KOPT-K1 (cell line): ENCODE data around the gene CHD6.

Source experiments
- H3K27ac ChIP-seq: fragments of 200-600 bp; sonication (generic); 2 replicates; pipeline ENCODE4 v1.5.1; 2016; ENCODE audit warnings: antibody characterized with exemption, mild to moderate bottlenecking, low read depth, low read length; ENCODE audit not compliant: poor library complexity, severe bottlenecking
- H3K36me3 ChIP-seq: fragments of 200-600 bp; sonication (generic); 2 replicates; pipeline ENCODE4 v1.5.1; 2017; ENCODE audit warnings: antibody characterized with exemption, mild to moderate bottlenecking, low read length, moderate library complexity; ENCODE audit not compliant: insufficient read depth
- H3K9me3 ChIP-seq: fragments of 200-600 bp; sonication (generic); 2 replicates; pipeline ENCODE4 v1.5.1; 2017; ENCODE audit warnings: antibody characterized with exemption, low read length, mild to moderate bottlenecking; ENCODE audit not compliant: insufficient read depth, poor library complexity, severe bottlenecking

CHD6 gene

DNA sequence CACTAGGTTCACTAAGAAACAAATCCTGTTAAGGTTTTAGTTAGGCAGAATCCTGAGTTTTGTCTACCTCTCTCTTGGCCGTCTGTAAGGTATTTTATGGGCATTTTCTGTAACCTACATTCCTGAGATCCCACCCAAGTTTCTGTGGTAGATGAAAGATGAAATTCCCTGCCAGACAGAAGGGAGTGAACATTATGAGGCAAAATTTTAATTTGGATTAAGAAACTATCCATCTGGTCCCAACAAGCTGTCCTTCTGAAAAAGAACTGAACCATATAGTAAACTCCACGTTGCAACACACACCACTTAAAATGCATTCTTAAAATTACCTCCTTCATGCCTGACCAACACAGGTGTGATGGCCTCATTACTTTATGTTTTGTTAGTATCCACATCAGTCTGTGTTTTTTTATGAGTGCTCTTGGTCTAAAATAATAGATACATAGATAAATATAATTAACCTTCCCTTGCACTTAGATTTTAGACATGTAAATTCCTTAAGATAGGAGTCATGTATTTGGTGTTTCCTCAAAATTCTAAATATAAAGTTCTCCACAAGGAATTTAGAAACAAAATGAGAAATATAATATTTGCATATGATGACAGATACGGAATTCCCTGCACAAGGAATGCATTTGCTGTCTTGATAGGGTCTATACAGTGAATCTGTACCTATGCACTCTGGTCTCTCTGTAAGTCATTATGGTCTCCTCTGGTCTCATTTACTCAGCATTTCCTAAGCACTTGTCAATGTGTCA, 86.5 kb downstream of the CHD6 start:
- Histone ChIP-seq H3K27ac (no peak overlapping the region), H3K9me3 (no peaks in the 10 kb centered on the region), H3K36me3 (peaks cover 46% of the 10 kb centered on the region)

DNA sequence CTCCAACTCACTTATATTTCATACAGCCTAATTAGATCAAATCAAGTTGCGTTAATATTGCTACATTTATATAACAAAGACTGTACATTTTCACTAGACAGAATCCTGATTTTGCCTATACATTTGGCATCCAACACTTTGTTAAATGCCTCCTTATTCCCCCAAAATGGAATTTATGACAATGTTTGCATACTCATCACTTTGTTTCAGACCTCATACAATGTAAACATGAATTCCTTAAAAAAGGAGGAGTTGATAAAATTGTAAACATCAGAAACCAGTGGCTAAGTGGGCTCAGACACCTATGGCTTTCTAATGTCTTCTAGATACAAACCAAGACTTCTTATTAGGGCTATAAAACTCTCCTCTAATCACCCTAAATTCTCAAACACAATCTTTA, 87.3 kb downstream of the CHD6 start:
- H3K27ac ChIP-seq, result no peak overlapping the region
- H3K9me3 ChIP-seq, result no peaks in the 10 kb centered on the region
- H3K36me3 ChIP-seq, result peaks cover 46% of the 10 kb centered on the region

DNA sequence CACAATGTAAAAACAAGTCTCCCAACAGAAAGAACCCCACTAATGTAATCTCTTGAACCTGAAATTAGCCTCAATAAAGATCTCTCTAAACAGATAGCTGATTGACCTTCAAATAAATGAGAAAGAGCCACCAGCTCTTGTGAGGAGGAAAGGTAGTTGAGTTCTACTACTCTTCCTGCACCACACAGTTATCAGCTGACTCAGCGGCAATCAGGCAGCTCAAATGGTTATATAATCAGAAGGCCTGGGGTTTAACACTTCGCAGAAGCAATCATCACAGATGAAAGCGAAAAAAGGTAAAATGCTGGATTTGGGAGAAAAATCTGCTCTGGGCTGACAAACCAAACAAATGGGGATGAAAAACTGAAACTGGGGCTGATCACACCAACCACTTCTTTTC, 91.8 kb downstream of the CHD6 start:
- Histone ChIP-seq H3K9me3 (no peaks in the 10 kb centered on the region), H3K36me3 (peaks cover 29% of the 10 kb centered on the region), H3K27ac (no peak overlapping the region)

DNA sequence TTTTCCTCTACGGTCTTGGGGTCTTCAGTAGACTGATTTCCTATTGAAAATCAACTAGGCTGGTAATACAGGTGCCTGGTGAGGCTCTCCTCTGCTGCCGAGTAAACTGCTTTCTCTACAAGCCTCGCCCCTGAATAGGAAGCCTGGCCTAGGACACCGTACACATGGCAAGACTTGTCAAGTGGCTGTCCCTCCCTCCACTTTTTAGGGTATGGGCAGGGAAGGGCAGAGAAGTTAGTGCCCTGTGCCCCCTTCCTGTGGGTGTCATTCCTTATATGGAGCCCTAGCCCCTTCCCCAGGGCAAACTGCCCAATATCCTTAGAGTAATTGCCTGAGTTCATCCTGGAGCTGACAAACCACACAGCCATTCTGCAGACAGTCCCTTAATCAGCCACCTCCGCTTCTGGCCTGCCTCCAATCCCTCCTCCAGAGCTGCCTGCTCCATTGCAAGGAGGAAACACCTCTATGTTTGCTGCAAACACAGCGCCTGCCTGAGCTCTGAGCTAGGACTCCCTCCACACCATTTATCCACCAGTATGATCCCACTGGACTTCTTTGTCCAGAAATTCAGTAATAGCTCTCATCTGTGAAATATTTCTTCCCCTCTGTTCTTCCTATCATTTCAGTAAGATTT, 93.1 kb downstream of the CHD6 start:
- Histone ChIP-seq H3K36me3 (peaks cover 22% of the 10 kb centered on the region), H3K9me3 (no peaks in the 10 kb centered on the region), H3K27ac (no peak overlapping the region)

DNA sequence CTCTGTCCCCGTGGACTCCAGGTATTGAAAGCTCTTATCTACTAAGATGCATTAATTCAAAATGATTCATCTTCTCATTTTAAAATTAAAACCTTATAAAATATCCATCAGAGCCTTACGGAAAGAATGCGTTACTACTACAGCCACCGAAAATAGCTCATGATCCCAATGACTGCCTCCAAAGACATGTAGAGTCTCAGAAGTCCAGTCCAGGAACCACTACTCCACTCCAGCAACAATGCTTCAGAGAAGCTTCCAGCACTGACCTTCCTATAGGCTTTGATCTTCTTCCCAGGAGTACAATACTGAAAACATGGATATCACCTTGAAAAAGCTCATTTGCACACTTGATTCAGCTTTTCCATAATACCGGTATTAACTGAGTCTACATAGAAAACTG, 94.3 kb downstream of the CHD6 start:
- Histone ChIP-seq H3K9me3 (no peaks in the 10 kb centered on the region), H3K36me3 (peaks cover 17% of the 10 kb centered on the region; the same call in 1 of the 2 replicates), H3K27ac (no peak overlapping the region)

DNA sequence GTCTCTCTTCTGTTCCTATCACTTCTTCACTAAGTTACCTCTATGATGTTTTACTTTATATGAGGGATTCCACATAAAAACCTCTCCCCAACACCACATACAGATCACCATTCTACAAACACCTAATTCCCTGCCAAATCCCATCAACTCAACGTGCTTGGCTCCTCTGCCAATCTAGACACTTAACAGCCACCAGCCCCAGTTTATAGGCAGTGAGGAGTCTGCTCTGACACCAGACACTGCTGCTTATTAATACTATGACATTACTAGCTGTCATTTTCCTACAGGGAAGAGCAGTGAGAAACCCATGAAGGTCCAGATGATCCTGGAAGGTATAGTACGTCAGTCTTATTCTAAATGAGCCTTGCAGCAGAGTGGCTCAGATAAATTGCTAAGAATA, 104.3 kb downstream of the CHD6 start:
- H3K9me3 ChIP-seq, result no peaks in the 10 kb centered on the region
- H3K36me3 ChIP-seq, result peaks cover 69% of the 10 kb centered on the region
- no peak overlapping the region for H3K27ac ChIP-seq

DNA sequence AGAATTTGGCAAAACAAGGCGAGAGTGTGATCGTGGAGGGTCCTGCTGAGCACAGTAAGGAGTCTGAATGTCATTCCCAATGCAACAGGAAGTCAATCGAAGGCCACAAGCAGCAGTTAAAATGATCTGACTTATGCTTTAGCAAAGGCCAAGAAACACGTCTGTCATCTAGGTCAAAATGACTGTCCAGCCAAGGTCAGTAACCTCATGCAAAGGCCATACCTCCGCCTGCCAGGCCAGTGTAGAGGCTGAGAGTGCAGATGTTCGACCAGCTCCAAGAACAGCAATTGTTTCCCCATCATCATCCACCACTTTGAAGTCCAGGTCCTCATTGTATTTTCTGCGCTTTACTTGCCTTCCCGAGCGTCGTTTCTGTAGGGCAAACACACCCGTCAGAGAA, 105.6 kb downstream of the CHD6 start:
- no peaks in the 10 kb centered on the region for H3K9me3 ChIP-seq
- peaks cover 73% of the 10 kb centered on the region for H3K36me3 ChIP-seq
- no peak overlapping the region for H3K27ac ChIP-seq

DNA sequence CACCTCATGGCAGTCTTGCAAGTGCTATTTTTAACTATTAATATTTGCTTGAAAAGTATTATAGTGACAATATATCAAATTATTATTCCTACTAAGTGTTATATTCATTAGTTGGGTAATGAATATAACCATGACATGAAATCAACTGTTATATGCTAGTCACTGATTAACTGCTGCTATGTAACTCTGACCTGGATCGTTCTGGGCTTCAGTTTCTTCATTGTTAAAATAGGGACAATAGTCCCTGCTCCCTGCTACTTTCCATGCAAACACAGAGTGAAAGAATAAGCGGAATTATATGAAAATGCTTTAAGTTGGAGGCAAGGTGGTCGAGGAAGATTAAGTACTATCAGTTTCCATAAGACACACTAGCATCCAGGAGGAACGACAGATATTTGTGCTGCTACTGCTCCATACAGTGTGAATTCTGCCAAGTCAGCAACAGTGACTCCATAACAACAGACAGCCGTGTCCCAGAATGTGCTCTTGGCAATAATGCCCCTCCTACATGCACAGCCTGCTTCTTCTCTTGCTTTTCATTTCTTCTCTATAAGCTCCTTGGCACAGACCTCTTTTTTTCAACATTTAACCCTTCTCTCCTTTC, 107.2 kb downstream of the CHD6 start:
- peaks cover 89% of the 10 kb centered on the region for H3K36me3 ChIP-seq
- peaks cover 7% of the 10 kb centered on the region for H3K9me3 ChIP-seq
- no peak overlapping the region for H3K27ac ChIP-seq

DNA sequence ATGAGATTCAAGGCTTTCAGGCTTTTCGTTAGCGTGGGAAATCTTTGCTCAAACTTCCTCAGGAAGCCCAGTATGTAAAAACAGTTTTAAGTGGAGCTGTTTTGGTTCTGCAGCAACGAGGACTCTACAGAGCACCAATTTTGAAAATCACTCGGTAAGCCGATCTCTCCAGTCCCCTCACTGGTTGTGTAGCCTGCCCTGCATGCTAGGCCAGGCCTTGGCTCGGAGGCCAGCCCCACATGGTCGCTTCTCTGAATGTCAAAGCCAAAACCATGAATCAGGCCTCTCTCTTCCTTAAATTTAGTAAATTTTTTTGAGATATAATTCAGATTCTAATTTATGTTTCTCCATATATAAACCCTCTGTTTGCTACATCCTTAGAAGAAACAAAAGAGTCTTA, 108.0 kb downstream of the CHD6 start:
- Histone ChIP-seq H3K36me3 (peaks cover 95% of the 10 kb centered on the region), H3K27ac (no peak overlapping the region), H3K9me3 (peaks cover 14% of the 10 kb centered on the region)

DNA sequence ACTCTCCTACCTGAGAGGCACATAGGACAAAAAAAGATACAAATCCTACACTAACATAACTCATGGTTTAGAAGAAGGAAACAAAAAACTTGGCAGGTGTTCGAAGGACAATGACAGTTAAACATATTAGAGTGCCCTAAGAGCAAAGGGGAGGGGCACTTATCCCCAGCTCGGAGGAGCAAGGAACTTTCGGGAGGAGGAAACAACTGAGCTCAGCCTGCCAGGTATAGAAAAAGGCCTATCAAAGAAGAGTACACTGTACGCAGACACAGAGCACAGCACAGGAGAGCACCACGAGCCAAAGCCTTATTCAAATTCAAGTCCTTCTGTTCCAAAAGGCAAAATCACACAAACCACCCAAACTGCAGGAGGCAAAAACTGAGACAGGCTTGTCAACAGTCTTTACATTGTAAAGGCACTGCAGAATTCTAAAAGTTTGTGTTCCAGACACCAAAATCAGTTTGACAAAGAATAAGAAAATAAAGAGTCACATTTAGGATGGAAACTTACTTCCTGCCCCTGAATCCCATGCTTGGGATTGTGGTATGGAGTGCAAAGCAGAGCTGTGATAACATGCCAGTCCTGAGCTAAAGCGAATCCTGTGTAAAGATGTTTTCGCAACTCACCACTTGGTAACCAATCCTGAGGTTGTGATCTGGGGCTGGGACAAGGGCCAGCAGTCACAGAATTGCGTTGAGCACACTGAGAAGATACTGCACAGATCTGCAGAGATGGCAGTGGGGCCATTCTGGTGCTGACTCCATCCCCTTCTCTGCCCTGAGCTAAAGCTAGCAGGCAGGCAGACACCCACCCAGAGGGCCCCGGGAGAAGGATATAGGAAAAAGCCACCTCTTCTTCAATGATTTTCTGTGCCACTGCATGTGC, 108.6 kb downstream of the CHD6 start:
- Histone ChIP-seq H3K9me3 (peaks cover 20% of the 10 kb centered on the region), H3K36me3 (peaks cover 95% of the 10 kb centered on the region), H3K27ac (no peak overlapping the region)

DNA sequence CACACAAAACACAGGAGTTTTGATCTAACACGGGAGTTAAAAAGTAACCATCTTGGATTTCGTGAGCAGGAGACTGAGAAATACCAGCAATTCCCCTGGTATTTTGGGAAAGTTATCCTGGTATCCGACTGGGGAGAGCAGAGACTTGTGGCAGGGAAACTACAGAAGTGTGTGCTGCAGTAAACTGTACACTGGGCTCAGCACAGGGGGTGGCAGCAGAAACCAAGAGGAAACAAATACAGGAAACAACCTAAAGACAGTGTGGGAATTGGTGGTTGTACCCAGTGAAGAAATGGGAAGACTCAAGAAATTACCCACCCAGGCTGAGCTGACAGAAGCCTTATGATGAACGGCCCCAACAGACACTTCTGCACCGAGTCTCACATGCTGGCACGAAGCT, 109.8 kb downstream of the CHD6 start:
- Histone ChIP-seq H3K9me3 (peaks cover 25% of the 10 kb centered on the region), H3K36me3 (peaks cover 86% of the 10 kb centered on the region), H3K27ac (no peak overlapping the region)

DNA sequence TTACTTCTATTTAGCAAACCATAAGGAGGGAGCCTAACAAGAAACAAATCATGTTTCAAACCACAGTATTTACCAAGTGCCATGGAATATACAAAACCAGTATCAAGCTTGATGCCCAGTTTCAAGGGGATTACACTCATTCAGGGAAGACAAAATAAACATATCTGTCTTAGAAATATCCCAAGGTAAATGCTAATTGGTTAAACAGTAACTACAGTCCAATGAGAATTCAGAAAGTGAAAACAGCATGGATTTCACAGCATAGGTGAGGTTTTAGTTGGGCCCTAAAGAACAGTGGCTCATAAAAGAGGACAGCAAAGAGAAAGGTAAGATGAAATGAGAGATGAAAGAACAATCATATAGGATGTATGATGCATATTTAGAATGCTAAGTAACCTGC, 110.3 kb downstream of the CHD6 start:
- H3K36me3 ChIP-seq, result peaks cover 82% of the 10 kb centered on the region
- peaks cover 25% of the 10 kb centered on the region for H3K9me3 ChIP-seq
- H3K27ac ChIP-seq, result no peak overlapping the region

DNA sequence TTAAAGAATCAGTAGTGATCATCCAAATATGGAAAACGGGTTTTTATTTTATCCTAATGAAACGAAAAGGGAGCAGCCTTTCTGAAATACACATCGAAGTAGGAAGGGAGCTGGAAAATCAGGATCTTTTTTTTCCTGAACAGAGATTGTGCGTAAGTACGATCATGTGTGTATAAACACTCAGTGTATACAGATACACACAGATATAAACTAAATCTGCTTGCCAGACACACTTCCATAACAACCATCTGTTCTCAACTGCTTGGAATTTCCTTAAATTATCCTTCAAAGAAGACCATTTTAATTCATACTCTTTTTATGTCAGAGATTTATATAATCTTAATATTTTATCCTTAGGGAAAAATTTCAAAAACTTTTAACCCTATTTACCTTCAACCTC, 110.7 kb downstream of the CHD6 start:
- Histone ChIP-seq H3K9me3 (peaks cover 25% of the 10 kb centered on the region), H3K27ac (no peak overlapping the region), H3K36me3 (peaks cover 82% of the 10 kb centered on the region)

DNA sequence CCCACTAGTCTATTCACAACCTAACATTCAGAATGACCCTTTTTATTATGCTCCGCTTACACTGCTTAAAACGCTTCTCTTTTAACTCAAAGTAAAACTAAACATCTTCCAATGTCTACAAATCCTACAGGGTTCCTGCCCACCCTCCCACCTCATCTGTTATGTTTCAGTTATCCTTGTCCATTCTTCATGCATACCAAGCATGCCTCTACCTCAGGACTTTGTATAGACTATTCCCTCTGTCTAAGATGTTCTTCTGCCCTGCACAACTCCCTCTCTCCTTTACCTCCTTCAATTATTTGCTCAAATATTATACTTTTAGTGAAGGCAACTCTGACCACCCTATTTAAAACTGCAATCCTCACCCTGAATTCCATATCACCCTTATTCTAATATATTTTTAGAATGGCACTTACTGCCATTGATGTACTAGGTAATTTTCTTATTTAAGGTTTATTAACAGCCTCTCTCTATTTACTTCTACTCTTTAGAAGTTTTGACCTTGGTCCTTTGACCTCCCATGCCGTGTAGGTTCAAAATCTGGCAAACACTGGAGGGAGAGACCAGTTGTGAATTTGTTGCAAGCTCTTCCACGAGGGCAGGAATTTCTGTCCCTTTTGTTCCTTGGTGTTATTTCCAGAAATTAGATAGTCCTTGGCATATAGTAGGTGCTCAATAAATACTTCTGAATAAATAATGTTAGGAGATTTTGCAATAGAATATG, 111.8 kb downstream of the CHD6 start:
- H3K27ac ChIP-seq, result no peak overlapping the region
- peaks cover 72% of the 10 kb centered on the region for H3K36me3 ChIP-seq

More for the DNA sequence above, 111.8 kb downstream of the CHD6 start:
- peaks cover 25% of the 10 kb centered on the region for H3K9me3 ChIP-seq
